Measurements from ENCODE around the gene DUSP8.

DUSP8 gene

DNA sequence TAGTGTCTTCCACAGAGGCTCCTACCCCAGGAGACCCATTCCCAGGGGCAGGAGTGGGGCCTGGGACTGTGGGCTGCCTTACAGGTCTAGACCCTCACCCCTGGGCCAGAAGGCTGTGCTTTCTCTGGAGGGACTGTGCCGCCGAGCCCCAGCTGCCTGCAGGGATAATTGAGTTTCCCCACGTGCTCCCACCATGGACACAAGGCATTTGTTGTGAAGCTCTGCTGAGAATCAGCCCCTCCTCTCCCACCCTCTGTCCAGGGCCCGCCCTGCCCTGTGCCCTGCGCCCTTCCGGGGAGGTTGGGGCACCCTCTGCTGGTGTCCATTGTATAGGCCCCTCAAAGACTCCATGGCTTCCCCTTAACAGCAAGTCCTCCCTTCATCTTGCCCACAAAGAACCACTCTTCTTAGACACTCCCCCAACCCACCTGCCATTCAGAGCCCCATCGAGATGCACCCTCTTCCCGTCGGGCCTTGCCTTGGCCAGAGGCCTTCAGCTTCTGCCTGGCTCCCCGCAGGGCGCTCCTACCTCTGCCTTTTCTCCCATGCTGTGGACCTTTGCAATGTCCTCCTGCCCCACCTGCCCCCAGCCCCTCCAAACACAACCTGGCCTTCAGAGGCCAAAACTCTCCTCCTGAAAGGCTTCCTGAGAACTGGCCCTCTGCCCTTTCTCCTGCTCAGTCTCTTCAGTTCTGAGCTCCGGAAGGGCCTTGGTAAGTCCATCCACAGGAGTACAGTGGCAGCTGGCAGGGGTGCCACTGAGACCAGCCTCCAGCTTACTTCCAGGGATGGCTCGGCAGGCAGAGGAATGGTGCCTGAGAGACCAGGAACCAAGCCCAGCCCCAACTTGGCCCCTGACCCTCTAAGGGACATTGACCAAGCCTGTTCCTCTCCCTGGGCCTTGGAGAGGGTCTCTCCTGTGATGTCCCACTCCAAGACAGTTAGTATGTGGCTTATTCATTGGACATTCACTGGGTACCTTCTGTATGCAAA lies 22.4 kb downstream of the DUSP8 start:
- no peak for DNase-seq

DNA sequence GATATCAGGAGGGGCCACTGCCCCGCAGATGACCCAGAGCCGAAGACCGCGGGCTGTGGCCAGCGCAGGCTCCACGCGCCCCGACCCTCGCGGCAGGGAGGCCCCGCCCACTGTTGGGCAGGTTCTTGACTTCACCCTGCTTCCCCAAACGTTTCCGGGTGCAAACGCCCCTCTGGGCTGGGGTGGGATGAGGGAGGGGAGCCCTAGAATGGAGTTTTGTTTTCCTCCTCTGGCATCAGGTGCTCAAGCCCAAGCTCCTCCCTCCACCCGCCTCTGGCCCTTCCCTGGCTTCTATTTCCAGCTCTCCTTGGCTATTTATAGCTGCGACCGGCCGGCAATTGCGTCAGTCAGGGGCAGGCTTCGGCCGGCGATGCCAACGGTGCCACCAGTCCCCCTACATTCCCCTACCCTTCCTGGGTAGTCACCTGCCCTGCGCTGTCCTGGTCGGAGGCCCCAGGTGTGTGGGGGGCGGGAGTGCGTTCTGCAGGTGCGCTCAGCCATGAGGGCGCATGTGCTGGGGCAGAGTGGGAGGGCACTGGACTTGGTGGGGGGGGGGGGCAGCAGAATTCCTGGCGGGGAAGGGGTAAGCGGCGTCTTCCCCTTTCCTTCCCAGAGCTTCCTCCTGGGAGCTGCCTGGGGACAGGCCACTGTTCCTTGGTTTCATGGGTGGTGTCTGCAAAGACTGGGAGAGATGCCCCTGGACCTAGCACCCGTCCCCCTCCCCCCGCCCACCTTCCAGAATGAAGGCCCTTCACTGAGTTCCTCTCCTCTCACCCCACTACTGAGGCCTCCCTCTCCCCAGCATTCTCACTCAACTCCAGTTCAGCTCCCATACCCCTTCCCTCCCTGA lies 23.6 kb downstream of the DUSP8 start:
- no peak for DNase-seq

DNA sequence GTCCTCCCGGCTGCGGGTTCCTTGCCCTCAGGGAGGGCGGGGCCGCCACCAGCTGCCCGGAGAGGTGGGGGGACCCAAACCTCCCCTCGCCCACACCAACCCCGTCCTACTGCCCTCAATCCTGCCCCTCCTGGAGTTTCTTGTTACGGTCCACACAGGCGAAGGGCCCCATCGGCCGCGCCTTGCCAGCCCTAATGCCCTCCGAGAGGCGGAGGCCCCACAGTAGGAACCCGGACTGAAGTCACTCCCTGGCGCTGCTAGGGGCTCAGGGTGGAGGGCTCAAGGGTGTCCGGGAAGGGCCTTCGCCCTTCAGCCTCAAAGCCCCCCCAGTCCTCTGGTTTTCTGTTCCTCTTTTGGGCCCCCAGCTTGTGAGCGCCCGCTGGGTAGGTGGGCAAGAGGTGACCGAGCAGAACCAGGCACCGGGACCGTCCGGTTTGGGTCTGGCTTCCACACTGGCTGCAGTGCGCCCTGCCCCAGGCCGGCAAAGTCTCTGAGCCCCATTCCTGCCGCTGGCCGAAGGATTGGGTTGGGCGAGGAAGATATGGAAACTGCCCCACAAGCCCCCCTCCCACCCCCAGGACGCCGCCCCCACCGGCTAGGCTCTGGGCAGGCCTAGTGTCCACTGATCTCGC lies 24.5 kb downstream of the DUSP8 start:
- no peak for DNase-seq

DNA sequence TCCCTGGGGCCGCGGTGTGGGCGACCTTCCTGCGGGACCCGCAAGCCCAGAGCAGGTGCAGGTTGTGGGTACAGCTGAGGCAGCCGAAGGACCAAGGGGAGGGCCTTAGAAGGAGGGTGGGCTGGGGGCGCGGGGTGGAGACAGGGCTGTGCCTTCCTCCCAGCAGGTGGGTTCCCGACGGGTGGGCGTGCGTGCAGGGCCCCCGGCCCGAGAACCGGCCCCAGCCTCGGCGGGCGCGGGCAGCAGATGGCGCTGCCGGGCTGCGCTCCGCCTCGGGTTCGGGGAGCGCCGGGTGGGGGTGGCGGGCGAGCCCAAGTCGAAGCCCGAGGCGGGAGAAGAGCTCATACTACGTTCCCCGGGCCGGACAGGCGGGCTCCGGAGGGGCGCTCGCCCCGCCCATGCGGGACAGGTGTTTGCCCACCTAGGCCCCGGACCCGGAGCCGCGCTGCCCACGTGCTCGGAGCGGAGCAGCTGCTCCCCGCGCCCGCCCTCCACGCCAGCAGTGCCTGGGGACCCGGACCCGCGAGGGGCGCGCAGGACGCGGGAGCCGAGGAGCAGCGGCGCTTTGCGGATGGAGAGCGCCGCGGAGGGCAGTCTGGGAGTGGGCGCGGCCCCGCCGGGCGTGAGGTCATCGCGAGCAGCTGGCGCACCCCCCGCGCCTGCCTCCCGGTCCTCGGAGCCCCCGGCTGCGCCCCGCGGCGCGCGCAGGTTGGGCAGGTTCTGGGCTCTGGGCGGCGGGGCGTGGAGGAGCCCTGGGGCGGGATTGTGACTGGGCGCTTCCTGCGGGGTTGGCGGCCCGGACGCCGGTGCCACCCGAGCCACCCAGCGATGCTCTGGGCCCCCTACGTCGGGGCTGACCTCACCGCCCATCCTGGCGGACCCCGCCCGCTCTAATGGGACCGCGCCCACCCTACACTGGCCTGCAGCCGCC lies 25.3 kb downstream of the DUSP8 start:
- DNase-seq, result peak; percentile 34 to 37

DNA sequence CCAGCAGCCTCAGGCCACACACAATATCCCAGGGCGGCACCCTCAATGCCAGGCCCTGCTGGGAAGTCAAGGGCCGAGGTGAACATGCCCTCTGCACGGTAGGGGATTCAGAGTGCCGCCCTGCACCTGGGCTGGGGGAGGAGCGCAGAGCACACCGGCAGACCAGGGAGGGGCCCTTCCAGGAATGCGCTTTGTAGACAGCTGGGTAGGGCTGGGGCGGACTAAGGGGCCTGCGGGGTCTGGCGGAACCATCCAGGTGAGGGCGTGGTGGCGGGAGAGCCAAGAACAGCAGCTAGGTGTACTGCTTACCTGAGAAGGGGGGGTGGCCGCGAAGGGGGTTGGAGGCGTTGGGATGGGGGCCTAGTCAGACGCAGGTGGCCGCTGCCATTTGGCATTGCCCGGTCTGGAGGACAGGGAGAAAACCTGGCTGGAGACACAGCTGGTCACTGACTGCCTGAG lies 26.0 kb downstream of the DUSP8 start:
- DNase-seq, result no peak

DNA sequence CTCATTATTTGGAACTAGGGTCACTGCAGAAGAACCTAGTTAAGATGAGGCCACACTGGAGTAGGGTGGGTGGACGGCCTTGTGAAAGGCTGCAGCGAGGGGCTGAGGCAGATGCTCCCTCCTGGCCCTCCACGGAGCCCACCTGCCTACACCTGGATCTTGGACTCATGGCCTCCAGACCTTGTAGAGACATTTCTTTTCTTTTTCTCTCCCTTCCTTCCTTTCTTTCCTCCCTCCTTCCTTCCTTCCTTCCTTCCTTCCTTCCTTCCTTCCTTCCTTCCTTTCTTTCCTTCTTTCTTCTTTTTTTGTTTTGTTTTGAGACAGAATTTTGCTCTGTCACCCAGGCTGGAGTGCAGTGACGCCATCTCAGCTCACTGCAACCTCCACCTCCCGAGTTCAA lies 26.6 kb downstream of the DUSP8 start:
- DNase-seq, result no peak

DNA sequence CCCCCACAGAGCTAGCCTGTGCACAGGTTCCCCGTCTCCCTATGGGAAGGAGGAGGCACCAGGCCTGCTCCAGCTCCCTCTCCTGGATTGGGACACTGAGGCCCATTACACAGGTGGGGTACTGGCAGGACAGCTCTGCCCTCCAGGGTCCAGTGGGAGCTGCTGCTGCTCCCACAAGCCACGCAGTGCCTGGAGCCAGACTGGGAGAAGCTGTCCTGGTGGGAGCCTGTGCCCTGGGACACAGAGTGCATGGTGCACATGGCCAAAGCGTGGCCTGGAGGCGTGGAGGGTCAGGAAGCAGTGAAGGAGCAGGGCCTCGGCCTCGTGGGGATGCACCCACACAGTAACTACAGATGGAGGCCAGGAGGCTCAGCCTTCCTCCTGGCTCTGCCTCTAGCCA lies 27.5 kb downstream of the DUSP8 start:
- DNase-seq, result no peak

DNA sequence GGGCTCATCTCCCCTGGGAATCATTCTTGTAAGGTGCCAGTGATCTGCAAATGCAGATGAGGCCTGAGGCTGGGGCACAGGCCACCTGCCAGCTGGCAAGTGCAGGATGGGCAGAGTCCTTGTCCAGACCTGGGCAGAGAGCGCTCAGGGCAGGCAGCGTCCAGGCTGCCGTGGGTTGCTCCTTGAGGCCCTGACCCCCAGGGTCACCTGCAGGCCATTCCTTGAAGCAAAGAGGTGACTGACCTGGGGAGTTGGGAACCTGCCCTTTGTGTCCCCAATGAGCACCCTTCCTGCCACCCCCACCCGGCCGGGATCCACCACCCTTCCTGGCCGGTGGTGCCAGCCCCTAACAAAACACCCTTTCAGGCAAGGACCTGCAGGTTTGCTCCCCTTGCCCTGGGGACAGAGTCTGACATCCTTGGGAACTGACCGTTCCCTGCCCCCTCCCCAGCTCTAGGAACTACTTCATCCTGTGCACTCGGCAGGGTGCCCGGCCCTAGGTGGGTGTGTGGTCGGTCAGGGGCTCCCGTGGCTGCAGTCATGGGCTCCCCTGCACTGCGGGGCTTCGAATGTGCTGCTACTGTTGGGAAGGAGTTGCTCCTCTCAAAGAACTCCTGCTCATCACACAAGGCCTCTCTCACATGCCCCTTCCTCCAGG lies 28.3 kb downstream of the DUSP8 start:
- no peak for DNase-seq

DNA sequence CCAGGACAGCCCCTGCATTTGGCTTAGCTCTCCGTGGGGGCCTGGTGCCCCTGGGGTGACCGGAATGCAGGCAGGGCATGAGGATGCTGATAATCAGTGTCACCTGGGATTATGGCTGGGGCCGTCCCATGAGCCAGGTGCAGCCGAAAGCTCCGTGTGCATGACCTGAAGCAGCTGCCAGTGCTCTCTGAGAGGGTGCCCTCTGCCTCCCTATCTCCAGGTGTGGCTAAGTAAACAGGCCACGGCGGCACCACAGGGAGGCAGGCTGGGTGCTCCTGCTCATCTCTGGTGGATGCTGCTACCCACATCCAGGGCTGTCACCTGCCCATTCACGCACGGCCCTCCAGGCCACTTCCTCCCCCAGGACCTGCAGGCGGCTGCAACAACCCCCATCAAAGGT lies 29.8 kb downstream of the DUSP8 start:
- DNase-seq, result no peak

DNA sequence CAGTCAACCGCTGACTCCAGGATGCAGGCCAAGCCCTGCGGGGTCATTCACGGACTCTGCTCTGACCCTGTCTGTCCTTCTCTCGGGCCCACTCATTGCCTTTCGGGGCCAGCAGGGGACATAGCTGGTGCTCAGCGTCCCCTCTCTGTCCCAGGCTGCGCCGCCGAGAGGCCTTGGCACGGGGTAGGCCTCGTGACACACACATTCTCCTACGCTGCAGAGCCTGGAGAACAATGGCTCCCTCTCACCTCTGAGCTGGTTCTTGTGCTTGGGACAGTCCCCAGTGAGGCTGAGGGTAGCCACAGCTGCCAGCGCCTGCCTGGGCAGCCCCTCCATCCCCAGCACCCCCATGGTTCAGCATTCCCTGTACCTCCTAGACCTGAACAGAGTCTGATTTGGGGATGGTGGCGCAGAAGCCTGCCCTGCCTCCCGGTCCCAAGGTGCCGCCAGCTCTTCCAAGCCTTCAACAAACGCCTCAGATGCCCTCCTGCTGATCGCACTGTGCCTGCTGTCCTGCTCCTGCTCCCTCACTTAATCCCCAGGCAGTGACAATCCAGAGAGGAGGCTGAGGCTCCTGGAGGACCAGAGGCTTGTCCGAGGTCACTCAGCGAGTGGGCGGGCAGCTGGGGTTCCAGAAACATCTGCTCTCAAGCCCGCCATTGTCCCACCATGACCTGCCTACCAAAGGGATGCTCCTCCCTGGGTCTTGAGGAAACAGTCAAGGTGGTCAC lies 30.4 kb downstream of the DUSP8 start:
- no peak for DNase-seq

DNA sequence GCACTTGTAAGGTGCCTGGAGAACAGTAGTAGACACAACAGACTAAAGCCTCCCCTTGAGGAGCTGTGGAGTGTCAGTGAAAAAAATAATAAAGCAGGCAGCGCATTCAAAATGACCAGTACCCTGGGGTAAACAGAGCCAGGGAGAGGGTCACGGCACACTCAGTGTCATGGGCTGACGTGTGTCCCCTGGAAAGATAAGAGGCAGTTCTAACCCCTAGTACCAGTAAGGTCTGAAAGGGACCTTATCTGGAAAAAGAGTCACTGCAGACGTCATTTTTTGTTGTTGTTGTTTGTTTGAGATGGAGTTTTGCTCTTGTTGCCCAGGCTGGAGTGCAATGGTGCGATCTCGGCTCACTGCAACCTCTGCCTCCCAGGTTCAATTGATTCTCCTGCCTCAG lies 32.0 kb downstream of the DUSP8 start:
- no peak for DNase-seq

DNA sequence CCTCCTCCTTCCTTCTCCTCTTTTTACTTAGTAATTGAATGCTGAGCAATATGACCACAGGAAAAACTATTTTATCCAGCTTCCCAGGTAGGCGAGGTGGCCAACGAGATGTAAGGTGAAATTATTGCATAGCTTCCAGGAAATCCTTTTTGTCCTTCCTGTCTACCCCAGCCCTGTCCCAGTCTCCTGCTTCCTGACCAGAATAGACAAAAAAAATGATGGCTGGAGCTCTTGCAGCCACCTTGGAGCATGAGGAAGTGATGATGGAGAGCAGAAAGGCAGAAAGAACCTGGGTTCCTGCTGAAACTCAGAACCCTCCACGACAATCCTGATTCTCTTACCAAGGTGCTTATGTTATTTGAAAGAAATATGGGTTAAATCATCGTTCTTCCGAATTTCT lies 33.9 kb downstream of the DUSP8 start:
- DNase-seq, result no peak

DNA sequence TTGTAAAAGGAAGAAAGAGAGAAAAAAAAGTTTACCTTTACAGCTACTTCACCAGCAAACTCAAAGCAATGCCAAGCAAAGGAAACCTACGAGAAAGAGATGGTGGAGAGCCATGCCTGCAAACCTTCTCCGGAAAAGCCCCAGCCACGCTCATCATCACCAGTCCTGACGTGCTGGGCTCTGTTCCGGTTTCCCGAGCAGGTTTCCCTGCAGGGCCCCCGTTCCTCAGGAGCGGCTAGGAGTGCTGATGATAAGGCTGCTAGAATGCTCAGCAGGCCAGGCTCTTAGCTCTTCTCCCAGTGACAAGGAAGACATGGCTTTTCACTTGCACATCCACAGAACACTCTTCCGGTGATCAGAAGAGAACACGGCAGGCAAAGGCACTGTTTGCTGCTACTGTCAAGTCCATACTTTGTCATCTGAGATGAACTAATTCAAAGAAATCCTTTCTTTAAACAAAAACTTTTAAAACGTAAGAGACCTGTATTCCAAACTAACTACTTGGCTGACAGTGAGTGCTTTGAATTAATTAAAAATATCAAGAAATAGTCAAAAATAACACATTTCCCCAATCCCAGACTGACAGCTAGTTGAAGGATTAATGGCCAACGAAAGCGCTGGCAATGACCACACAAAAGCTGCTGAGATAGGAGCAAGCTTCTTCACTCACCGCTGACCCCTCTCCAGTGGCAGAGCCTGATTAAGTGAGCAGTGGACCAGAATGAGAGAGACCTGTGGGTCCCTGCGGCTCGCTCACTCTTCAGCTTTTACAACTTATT lies 35.8 kb downstream of the DUSP8 start:
- no peak for DNase-seq

DNA sequence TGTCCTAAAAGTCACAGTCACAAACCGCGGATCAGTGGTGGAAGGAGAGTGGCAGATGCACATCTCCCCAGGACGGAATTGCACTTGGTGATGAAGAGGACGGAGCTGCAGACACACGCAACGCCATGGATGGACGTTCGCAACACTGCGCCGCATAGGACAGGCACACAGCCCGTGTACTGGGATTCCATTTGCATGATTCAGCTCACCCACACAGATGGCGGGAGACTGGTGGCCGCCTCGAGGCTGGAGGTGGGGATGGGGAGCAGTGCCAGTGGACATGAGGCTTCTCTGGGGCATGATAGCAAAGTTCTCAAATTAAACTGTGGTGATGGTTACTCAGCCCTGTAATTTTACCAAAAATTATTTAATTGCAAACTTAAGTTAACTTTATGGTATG lies 37.4 kb downstream of the DUSP8 start:
- DNase-seq, result no peak

DNA sequence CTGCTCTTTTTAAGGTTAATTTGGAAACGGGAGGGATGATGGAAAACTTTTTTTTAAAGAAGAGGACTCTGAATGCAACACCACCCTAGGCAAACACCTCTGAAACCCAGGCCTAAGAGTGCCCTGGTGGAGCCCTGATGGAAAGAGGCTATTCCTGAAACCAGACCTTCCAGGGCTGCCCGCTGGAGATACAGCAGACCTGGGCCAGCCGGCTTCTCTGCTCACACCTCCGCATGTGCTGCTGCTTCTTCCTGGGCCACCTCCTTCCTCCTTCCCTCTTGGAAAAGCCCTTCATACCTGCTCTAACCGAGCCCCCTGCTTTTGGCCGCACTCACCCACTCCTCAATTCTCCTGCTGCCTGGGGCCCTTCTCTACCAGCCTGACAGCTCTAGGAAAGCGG lies 37.9 kb downstream of the DUSP8 start:
- no peak for DNase-seq

DNA sequence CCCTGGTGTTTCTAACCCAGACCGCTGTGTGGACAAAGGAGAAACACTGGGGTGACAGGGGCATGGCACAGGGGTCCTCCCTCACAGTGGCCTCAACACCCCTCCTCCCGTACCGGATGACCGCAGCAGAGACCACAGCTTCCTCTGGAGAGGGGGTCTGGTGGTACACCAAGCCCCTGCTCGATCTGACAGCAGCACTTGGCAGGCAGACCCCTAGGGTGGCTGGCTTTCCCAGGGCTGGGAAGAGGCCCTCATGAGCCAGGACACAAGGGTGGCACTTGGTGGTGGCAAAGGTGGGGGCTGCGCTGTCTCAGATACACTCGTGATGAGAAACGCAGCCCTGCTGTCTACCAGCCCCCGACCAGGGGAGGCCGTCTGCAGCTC lies 38.7 kb downstream of the DUSP8 start:
- no peak for DNase-seq

DNA sequence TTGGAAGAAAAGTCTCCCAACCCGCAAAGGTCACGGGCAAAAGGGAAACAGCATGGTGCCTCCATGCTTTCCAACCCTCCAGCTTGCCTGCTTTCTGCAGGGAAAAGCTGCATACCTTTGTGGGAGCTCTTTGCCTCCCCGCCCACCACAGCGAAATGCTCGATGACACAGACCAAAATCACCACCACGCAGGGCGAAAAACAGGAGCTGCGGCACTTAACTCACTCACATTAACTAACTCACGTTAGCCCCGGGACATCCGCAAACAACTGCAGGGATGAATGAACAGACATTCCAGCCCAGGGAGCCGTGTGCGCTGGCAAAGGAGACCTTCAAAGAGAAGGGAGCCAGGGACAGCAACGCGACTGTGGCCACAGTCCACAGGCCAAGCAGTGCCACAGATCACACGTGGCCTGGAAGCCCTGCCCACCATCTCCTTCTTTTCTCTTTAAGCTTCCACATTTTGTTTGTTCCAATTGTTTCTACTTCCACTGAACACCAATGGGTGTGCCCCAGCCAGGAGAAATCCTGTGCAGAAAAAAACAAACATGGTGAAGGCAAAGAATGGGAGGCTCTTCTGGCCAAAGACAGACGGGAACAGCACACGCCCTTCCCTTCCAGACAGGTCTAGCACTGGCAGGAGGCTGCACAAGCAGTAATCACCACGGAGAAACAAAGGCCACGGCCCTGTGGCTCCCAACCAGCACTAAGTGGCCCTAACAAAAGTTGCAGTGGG lies 39.3 kb downstream of the DUSP8 start:
- DNase-seq, result no peak

DNA sequence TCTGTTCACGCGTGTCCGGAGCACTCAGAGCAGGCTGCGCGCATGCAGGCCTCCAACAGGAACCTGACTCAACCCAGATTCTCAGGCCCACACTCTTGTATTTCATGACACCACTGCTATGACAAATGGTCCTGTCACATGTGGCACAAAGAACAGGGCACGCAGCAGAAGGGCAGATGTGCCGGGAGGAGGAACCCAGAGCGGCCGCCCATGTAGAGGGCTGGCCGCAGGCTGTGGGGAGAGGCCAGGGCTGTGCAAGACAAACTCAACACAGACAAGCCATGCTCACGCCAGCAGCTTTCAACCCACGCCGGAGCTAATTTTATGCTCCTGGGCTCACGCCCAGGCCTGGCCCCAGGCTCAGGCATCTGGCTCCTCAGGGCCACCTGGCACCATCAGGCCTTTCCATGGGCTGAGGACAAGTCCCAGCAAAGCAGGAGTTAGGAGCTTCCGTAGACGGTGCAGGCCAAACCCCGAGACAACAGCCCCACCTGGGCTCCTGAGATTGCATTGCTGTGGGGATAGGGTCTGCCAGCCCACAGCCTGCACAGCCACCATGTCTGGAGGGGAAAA lies 40.0 kb downstream of the DUSP8 start:
- no peak for DNase-seq

DNA sequence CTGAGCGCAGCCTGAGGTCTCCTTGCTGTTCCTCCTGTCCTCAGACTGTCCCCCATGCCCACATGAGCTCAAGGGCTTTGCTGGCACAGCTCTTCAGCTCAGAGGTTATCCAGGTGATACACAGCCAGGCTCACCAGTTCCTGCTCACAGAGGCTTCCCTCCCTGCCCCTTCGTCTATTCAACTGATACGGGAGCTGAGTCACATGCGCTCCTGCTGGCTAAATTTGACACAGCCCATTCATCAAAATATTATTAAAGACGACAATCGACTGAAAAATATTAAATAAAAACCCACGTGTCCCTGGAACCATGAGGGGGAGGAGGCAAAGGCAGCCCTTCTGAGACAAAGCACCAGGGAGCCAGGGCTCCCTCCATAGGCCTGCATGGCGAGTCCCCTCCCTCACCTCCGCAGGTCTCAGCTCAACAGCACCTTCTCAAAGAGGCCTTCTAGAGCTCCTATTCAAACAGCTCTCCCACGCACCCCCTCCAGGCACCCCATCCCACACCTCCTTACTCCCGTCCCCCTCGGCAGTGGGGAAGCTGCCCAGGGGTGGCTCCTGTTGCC lies 40.5 kb downstream of the DUSP8 start:
- no peak for DNase-seq

Measured in activated CD4-positive, alpha-beta T cell treated with anti-CD3 and anti-CD28 coated beads, Interleukin-2, amount 50 U/mL, for 4 hours (primary cell).